Fibroblast of peridontal ligament (primary cell): Measurements from ENCODE around the gene PTDSS2.
"Not testable (repeated sequence)": the region's sequence is repeated elsewhere in the genome, so short reads cannot be mapped to it uniquely, and the experiment has no call there.

Experiments
- DNase-seq: peaks from one replicate; pipeline ENCODE4 v3.0.0-alpha.2; 2010; ENCODE audit errors: extremely low read depth

The PTDSS2 gene

GRCh38 chr11:413120-414081 is 36.7 kb upstream of the PTDSS2 start:
- DNase-seq, result no peak

GRCh38 chr11:414318-414857 is 35.7 kb upstream of the PTDSS2 start:
- DNase-seq, result no peak

- no peak for DNase-seq
Observed at GRCh38 chr11:415640-416041, 34.4 kb upstream of the PTDSS2 start.

- DNase-seq, result no peak
Observed at GRCh38 chr11:416051-416756, 33.9 kb upstream of the PTDSS2 start.

- DNase-seq, result no peak
Observed at GRCh38 chr11:416757-417621, 33.1 kb upstream of the PTDSS2 start.

- no peak for DNase-seq
Observed at GRCh38 chr11:417652-418342, 32.3 kb upstream of the PTDSS2 start.

- no peak for DNase-seq
Observed at GRCh38 chr11:418343-419247, 31.5 kb upstream of the PTDSS2 start.

GRCh38 chr11:419248-420005 is 30.7 kb upstream of the PTDSS2 start:
- no peak for DNase-seq

GRCh38 chr11:420054-420910 is 29.8 kb upstream of the PTDSS2 start:
- DNase-seq, result no peak

GRCh38 chr11:420911-421321 is 29.2 kb upstream of the PTDSS2 start:
- DNase-seq, result no peak

- no peak for DNase-seq
Observed at GRCh38 chr11:422249-422656, 27.8 kb upstream of the PTDSS2 start.

GRCh38 chr11:424232-424631 is 25.8 kb upstream of the PTDSS2 start:
- no peak for DNase-seq

- DNase-seq, result not testable (repeated sequence)
Observed at GRCh38 chr11:424766-425165, 25.3 kb upstream of the PTDSS2 start.

GRCh38 chr11:425301-425700 is 24.8 kb upstream of the PTDSS2 start:
- no peak for DNase-seq

- DNase-seq, result no peak
Observed at GRCh38 chr11:426851-427250, 23.2 kb upstream of the PTDSS2 start.

- DNase-seq, result no peak
Observed at GRCh38 chr11:428295-428694, 21.8 kb upstream of the PTDSS2 start.

- no peak for DNase-seq
Observed at GRCh38 chr11:429391-429790, 20.7 kb upstream of the PTDSS2 start.

- no peak for DNase-seq
Observed at GRCh38 chr11:429931-430456, 20.1 kb upstream of the PTDSS2 start.
